GM19455 (cell line): Measurements from ENCODE around the gene PDCD6IP.

Experiments used
- ATAC-seq: cut with Tn5 transposase; IDR thresholded peaks from one replicate; pipeline ENCODE4 v1.9.1; 2021; ENCODE audit not compliant: unreplicated experiment

The PDCD6IP gene

DNA sequence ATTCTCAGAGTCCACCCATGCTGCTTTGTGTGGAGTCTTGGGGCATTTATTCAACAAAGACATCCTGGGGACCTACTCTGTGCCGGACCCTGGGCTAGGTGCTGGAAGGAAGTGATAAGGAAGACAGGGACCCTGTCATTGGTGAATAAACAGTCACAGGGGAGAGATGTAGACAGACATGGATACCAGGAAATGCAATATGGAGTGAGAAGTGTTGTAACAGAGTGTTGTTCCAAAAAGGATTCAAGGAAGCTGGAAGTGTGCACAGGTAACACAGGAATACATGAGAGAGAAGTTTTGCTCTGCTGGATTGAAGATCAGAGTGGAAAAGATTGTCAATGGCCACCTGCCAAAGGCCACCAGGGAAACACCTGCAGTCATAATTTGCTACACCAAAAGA is 89.0 kb downstream of the PDCD6IP start:
- ATAC-seq: no peak

DNA sequence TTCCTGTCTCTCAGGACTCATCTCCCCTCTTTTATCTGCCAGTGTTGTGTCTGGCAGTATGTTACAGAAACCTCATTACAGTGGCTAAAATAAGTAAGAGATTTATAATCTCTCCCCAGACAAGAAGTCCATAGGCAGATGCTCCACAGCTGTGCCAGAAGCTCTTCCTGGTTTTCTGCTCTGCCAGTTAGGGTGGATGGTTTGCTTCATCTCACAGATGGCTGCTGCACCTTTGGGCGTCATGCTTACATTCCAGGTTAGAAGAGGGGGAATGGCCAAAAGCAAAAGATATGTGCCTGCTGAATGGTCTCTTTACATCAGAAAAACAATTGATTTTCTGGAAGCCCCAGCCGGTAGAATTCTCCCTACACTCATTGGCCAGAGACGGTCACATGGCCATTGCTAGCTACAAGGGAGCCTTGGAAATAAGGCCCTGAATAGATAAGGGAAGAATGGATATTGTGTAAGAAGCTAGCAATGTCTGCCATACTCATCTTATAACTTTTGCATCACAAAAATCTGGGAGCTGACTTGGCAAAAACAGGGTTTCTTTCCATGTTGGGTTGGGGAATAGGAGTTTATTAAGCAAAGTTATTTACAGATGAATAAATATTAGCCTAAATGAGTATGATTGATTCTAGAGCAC is 91.1 kb downstream of the PDCD6IP start:
- ATAC-seq: no peak

- no peak for ATAC-seq
Observed at GRCh38 chr3:33892655-33893054, 94.2 kb downstream of the PDCD6IP start.

DNA sequence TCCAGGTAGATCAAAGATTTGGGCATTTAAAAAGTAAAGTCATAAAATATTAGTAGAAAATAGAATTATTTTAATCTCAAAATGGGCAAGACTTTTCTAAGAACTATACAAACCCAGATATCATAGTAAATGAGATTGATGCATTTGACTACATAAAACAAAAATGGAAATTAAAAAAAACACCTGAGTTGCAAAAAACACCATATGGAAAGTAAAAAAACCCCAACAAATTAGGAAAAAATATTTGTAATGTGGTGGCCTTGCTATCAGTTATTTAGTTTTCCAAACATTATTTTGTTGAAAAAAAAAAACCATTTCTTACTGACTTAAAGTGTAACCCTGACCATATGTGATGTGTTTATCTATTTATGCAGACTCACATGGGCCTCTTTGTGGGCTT is 97.2 kb downstream of the PDCD6IP start:
- no peak for ATAC-seq

- ATAC-seq: no peak
Observed at GRCh38 chr3:33897306-33897705, 98.9 kb downstream of the PDCD6IP start.

DNA sequence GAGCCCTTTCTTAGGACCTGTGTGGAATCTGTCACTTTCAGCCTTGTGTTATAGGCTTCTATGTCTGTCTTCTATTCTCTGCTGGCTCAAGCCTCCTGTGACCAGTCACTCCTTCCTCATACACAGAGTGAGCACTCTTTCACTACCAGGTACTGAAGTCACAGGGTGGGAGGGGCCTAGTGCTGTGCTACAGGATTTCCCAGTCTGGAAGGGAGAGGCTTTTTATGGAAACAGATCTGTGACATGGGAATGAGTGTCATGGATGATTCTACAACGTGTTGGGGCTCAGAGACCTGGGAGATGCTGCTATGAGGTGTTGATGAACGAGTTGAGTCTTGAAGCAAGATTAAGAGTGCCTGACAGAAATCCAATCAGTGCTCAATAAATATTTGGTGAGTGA is 100.5 kb downstream of the PDCD6IP start:
- no peak for ATAC-seq

GRCh38 chr3:33900440-33900808 is 102.0 kb downstream of the PDCD6IP start:
- no peak for ATAC-seq

GRCh38 chr3:33900809-33901505 is 102.5 kb downstream of the PDCD6IP start:
- no peak for ATAC-seq

- no peak for ATAC-seq
Observed at GRCh38 chr3:33901862-33902563, 103.6 kb downstream of the PDCD6IP start.

DNA sequence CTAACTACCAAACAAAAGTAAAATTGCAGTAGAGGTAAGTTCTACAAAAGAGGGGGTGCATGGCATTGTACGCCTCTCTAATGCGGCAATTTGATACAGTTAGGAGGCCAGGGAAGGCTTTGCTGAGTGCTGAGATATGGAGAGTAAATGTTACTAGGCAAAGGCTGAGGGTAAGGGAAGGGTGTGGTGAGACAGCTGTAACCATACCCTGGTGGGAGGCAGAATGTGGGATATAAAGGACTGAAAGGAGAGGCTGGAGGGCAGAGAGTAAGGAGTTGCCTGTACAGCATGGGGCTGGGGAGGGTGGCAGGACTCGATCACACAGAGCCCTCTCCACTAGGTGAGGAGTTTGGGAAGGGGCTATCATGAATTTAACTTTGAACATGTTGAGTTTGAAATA is 106.3 kb downstream of the PDCD6IP start:
- ATAC-seq: no peak

DNA sequence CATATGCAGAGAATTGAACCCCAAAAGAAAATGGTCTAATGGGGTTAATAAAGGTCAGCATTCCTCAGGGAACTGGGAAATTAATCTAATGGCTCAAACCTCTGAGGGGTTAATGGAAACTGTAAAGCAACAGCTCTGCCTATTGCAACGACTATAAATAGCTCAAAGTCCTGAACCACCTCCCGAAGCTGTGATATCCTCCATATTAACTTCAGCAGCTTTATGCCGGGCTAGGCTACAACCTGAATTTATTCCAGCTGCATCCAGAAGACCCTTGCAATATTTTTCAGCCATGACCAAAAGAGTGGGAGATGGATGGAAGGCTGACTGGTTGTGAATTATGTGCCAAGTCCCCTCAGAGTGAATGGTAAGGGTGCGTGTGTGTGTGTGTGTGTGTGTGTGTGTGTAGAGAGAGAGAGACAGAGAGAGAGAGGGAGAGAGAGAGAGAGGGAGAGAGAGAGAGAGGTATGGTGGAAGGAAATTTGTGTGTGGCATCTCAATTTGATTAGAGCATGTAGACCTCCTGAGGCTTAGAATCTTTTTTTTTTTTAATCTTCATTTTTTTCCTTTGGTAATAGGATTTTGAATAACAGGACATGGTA is 109.9 kb downstream of the PDCD6IP start:
- ATAC-seq: no peak

- ATAC-seq: no peak
Observed at GRCh38 chr3:33909547-33909946, 111.1 kb downstream of the PDCD6IP start.

DNA sequence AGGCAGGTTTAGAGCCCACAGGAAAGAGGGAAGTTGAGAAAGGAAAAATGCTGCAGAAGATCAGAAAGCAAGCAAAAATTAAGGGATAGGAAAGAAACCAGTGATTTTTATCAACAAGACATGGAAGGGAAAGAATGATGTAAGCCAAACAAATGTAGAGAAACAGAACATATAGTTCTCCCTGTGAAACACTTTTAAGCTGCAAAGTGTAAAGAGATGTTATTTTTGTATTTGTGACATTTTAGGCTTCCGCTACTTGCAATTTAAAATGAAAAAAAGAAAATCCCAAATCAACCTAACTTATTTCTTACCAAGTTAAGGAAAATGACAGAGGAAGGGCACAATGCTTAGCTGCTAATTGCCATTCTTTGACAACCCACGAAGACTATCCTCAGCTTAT is 111.6 kb downstream of the PDCD6IP start:
- ATAC-seq: no peak

GRCh38 chr3:33911525-33912322 is 113.3 kb downstream of the PDCD6IP start:
- no peak for ATAC-seq

DNA sequence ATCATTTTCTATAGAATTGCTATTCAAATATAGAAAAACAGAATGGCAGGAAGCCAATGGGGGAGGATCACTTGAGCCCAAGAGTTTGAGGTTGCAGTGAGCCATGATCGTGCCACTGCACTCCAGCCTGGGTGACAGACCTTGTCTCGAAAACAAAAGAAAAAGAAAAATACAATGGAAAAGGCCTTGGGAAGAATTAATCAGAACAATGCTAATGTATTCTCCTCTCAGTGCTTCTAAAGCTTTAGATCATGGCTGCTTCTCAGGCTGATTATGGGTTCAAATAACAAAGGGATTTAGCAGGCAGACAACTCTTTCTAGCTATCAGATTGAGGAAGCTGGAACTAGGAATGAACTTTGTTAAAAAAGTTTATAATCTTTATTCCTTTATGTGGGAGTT is 115.8 kb downstream of the PDCD6IP start:
- no peak for ATAC-seq

DNA sequence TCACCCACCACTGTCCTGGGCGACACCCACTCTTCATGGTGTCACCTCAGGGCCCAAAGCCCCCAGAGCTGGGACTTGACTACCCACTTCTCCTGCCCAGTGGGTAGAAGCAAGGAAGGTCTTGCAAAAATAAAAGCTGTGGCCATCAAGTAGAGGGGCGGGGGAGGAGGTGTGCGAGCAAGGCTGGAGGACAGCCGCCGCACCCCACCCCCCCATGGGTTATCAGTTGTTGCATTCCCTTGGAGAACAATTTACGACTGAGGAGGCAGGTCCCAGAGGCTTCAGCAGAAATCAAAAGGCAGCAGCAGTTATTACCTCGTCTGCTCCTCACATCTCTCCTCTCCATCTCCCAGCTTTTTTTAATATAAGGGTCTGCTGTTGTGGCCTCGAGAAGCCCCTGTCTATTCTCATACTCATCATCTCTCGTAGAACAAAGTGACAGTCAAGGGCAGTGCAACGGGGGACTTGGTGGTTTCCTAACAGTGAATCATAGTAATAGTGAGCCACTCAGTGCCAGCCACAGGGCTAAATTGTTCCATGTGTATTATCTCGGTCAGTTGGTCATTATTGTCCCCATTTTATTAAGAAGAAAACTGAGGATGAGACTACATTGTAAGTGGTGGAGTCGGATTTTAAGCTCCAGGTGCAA is 116.4 kb downstream of the PDCD6IP start:
- no peak for ATAC-seq

DNA sequence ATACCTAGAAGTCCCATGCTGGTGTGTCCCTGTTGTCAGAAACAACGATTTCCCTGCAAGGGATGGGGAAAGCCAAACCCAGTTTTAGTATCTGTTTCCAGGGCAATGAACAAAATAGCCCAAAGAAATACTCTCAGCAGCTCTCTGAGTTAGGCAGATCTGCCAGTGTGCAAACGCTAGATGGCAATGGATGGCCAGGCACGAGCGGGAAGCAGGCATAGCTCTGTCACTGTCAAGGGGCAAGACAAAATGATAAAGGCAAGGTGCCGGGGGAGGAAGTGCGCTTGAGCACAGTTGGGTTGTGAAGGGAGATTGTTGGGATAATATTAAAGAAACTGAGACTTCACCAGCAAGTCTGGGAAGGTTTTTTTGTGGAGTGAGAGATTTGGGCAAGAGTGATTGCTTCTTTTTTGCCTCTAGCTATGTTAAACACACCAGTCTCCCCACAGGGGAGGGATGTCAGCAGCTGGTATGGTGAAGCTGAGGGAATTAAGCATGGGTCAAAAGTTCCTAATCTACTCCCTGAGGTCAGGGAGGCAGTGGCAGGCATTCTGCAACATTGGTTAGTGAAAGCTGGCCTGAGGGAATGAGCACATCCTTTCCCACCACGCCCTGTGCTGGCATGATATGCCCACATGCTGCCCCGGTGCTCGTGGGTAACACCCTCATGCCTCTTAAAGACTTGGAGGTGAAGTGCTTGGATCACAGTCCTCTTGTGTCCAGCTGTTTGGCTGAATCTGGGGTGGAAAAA is 117.5 kb downstream of the PDCD6IP start:
- no peak for ATAC-seq

DNA sequence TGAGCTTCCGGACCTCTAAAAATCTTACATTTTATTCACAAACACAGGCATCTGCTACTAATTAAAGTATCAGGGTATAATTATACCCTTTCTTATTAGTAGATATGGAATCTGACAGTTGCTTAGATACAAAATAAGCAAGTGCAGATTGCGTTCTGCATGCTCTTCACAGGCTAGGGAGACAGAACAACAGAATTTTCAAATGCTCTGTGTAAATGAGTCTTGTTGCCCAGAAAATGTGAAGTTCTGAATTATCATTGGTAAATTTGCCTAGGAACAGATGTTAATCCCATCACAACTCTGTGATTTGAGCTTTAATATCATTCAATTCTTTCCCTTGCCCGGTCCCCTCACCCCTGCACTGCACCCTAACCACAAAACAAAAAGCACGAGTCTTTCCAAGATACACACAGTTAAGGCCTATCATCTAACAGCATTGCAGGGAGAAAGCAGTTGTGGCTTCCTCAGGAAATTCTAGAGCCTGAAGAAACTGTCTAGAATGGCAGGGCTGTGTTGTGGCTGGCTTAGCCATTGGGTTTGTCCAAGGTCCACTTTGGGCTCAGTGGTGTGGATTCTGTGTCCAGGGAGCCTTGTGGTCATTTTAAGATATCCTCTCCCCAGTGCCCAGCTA is 119.8 kb downstream of the PDCD6IP start:
- ATAC-seq: no peak
